IMR-90 (cell line): Measurements from ENCODE around the gene GNB1L. TPM values are rescaled to one million over a fixed set of nuclear protein-coding genes. Genes with fewer than 3 reads are reported as not detected.

Experiments used
- ATAC-seq: fragments of 200-7000 bp; cut with Tn5 transposase; 2 replicates; pipeline ENCODE4 v1.9.1; 2020; ENCODE audit warnings: low read depth, mild to moderate bottlenecking, moderate library complexity
- BruUV-seq: library from RNA; stranded (reverse); fragments of 400-500 nt; replicated peaks from 2 replicates; lab custom pipeline; 2021; lab: Mats Ljungman, UMichigan
- CTCF ChIA-PET: fragments of 300-600 bp; formaldehyde crosslinking; extraction: SDS; loops from one replicate; lab custom pipeline; 2021; ENCODE audit warnings: antibody characterized with exemption; lab: Yijun Ruan, JAX
- POLR2A ChIA-PET: fragments of 300-600 bp; sonication (Branson Sonifier 250); formaldehyde crosslinking; loops from one replicate; lab custom pipeline; 2022; ENCODE audit warnings: antibody characterized with exemption; ENCODE audit not compliant: unreplicated experiment; lab: Charles Lee
- DNase-seq: peaks from one replicate; pipeline ENCODE4 v3.0.0; 2013
- H2AFZ ChIP-seq: replicated peaks from 2 replicates; pipeline ENCODE3; 2013; ENCODE audit warnings: low read length, mild to moderate bottlenecking; ENCODE audit not compliant: poor library complexity
- H2AK5ac ChIP-seq: 2 replicates; pipeline ENCODE4 v1.6.1; 2013; ENCODE audit warnings: low read depth, low read length, inconsistent platforms
- H2AK9ac ChIP-seq: replicated peaks from 2 replicates; pipeline ENCODE3; 2013; ENCODE audit warnings: mild to moderate bottlenecking, low read depth, low read length, moderate library complexity; ENCODE audit not compliant: poor library complexity
- H2BK120ac ChIP-seq: 2 replicates; pipeline ENCODE4 v1.6.1; 2013; ENCODE audit warnings: low read depth, low read length, inconsistent platforms
- H2BK15ac ChIP-seq: 3 replicates; pipeline ENCODE4 v1.6.1; 2013; ENCODE audit warnings: low read depth, low read length, inconsistent platforms
- H2BK20ac ChIP-seq: 2 replicates; pipeline ENCODE4 v1.6.1; 2013; ENCODE audit warnings: low read depth, mild to moderate bottlenecking, inconsistent platforms, low read length, moderate library complexity
- H2BK5ac ChIP-seq: 2 replicates; pipeline ENCODE4 v1.6.1; 2013; ENCODE audit warnings: mild to moderate bottlenecking, low read depth, low read length, inconsistent platforms; ENCODE audit not compliant: poor library complexity, severe bottlenecking
- H3K14ac ChIP-seq: replicated peaks from 2 replicates; pipeline ENCODE4 v1.6.1; 2013; ENCODE audit warnings: low read depth, low read length, inconsistent platforms
- H3K18ac ChIP-seq: 2 replicates; pipeline ENCODE4 v1.6.1; 2013; ENCODE audit warnings: low read depth, low read length, control low read depth
- H3K23ac ChIP-seq: 2 replicates; pipeline ENCODE4 v1.6.1; 2013; ENCODE audit warnings: low read depth, low read length, inconsistent platforms
- H3K27ac ChIP-seq: 2 replicates; pipeline ENCODE4 v1.5.1; 2013; ENCODE audit warnings: mild to moderate bottlenecking, control low read depth, low read length; ENCODE audit not compliant: insufficient read depth
- H3K27me3 ChIP-seq: 2 replicates; pipeline ENCODE4 v1.6.1; 2013; ENCODE audit warnings: low read length; ENCODE audit not compliant: control insufficient read depth, insufficient read depth
- H3K36me3 ChIP-seq: 2 replicates; pipeline ENCODE4 v1.6.1; 2013; ENCODE audit warnings: low read length, mixed read lengths; ENCODE audit not compliant: control insufficient read depth, insufficient read depth
- H3K4ac ChIP-seq: 2 replicates; pipeline ENCODE4 v1.6.1; 2013; ENCODE audit warnings: low read depth, low read length, inconsistent platforms
- H3K4me1 ChIP-seq: 2 replicates; pipeline ENCODE4 v1.6.1; 2013; ENCODE audit warnings: low read length, mixed read lengths; ENCODE audit not compliant: control insufficient read depth, insufficient read depth
- H3K4me2 ChIP-seq: 2 replicates; pipeline ENCODE4 v1.6.1; 2013; ENCODE audit warnings: low read depth, mild to moderate bottlenecking, control low read depth, low read length, moderate library complexity
- H3K4me3 ChIP-seq: 2 replicates; pipeline ENCODE4 v1.5.1; 2013; ENCODE audit warnings: low read depth, mild to moderate bottlenecking, control low read depth, low read length, moderate library complexity; ENCODE audit not compliant: insufficient read depth
- H3K56ac ChIP-seq: 2 replicates; pipeline ENCODE4 v1.6.1; 2013; ENCODE audit warnings: low read length, inconsistent platforms; ENCODE audit not compliant: insufficient read depth; ENCODE audit errors: extremely low read depth
- H3K79me1 ChIP-seq, 2 experiments: 2 replicates each; pipeline ENCODE4 v1.6.1; 2013; ENCODE audit warnings: low read length in 2 of 2, inconsistent platforms in 1 of 2, low read depth in 1 of 2
- H3K9ac ChIP-seq: 2 replicates; pipeline ENCODE4 v1.6.1; 2013; ENCODE audit warnings: low read depth, low read length, control low read depth
- H3K9me1 ChIP-seq: 2 replicates; pipeline ENCODE4 v1.6.1; 2013; ENCODE audit warnings: low read length, inconsistent platforms; ENCODE audit not compliant: insufficient read depth
- H3K9me3 ChIP-seq: 2 replicates; pipeline ENCODE4 v1.6.1; 2013; ENCODE audit warnings: low read length; ENCODE audit not compliant: control insufficient read depth, insufficient read depth
- H4K20me1 ChIP-seq: 2 replicates; pipeline ENCODE4 v1.6.1; 2013; ENCODE audit warnings: low read length, inconsistent platforms; ENCODE audit not compliant: insufficient read depth
- H4K5ac ChIP-seq: 2 replicates; pipeline ENCODE4 v1.6.1; 2013; ENCODE audit warnings: mild to moderate bottlenecking, low read depth, low read length, control low read depth
- H4K8ac ChIP-seq, 2 experiments: 2 replicates each; pipeline ENCODE4 v1.6.1; 2013; ENCODE audit warnings: low read depth in 2 of 2, low read length in 2 of 2, control low read depth in 1 of 2, inconsistent platforms in 1 of 2
- H4K91ac ChIP-seq: 2 replicates; pipeline ENCODE4 v1.6.1; 2013; ENCODE audit warnings: low read depth, low read length, inconsistent platforms; ENCODE audit not compliant: insufficient read depth
- BHLHE40 ChIP-seq: fragments of 150-350 bp; IDR thresholded peaks from 2 replicates; pipeline ENCODE4 v1.6.1; 2016; ENCODE audit warnings: mild to moderate bottlenecking, low read depth, low read length
- CEBPB ChIP-seq: IDR thresholded peaks from 2 replicates; pipeline ENCODE4 v1.6.1; 2012; ENCODE audit warnings: low read depth, low read length, improper control_type of control experiment
- CHD1 ChIP-seq: IDR thresholded peaks from 2 replicates; pipeline ENCODE4 v1.6.1; 2012; ENCODE audit warnings: low read depth, low read length, improper control_type of control experiment
- FOS ChIP-seq: fragments of 150-350 bp; IDR thresholded peaks from 2 replicates; pipeline ENCODE4 v1.6.1; 2016; ENCODE audit warnings: low read depth, low read length
- MAFK ChIP-seq: IDR thresholded peaks from 2 replicates; pipeline ENCODE4 v1.6.1; 2012; ENCODE audit warnings: low read depth, low read length, improper control_type of control experiment
- MAZ ChIP-seq: IDR thresholded peaks from 2 replicates; pipeline ENCODE4 v1.6.1; 2012; ENCODE audit warnings: low read depth, mild to moderate bottlenecking, low read length, improper control_type of control experiment, moderate library complexity, borderline replicate concordance
- MXI1 ChIP-seq: IDR thresholded peaks from 2 replicates; pipeline ENCODE4 v1.6.1; 2012; ENCODE audit warnings: low read depth, mild to moderate bottlenecking, low read length, moderate library complexity, borderline replicate concordance
- NFE2L2 ChIP-seq: fragments of 150-350 bp; IDR thresholded peaks from 2 replicates; pipeline ENCODE4 v1.6.1; 2016; ENCODE audit warnings: low read depth, mild to moderate bottlenecking, low read length
- POLR2A ChIP-seq: IDR thresholded peaks from 2 replicates; pipeline ENCODE4 v1.6.1; 2012; ENCODE audit warnings: mild to moderate bottlenecking, low read depth, low read length
- RAD21 ChIP-seq: IDR thresholded peaks from 2 replicates; pipeline ENCODE4 v1.6.1; 2012; ENCODE audit warnings: low read length, improper control_type of control experiment
- RCOR1 ChIP-seq: IDR thresholded peaks from 2 replicates; pipeline ENCODE4 v1.6.1; 2012; ENCODE audit warnings: mild to moderate bottlenecking, low read length, improper control_type of control experiment; ENCODE audit not compliant: insufficient replicate concordance
- RFX5 ChIP-seq: IDR thresholded peaks from 2 replicates; pipeline ENCODE4 v1.8.0; 2012; ENCODE audit warnings: low read depth, mild to moderate bottlenecking, low read length, moderate library complexity
- SMC3 ChIP-seq: fragments of 150-350 bp; IDR thresholded peaks from 2 replicates; pipeline ENCODE4 v1.6.1; 2016; ENCODE audit warnings: low read depth, mild to moderate bottlenecking, antibody characterized with exemption, low read length, moderate library complexity
- WGBS, 2 experiments: methylation state at CpG; one replicate each; pipeline versions ENCODE4 v1.1.5 to v1.1.7; 2013; ENCODE audit warnings: missing lambda C conversion rate in 2 of 2; ENCODE audit not compliant: insufficient read length in 1 of 2; ENCODE audit errors: extremely low coverage in 2 of 2; 5-methylcytosine and 5-hydroxymethylcytosine counted together
- dilution Hi-C: fragments of 300-500 bp; cut with HindIII; formaldehyde crosslinking; loops from one replicate; pipeline ENCODE4 v1.14.3; 2018; ENCODE audit warnings: low sequenced_read_pairs; ENCODE audit not compliant: unreplicated experiment
- in situ Hi-C: fragments of 300-500 bp; cut with MboI; formaldehyde crosslinking; loops from 3 replicates; pipeline ENCODE4 v1.14.3; 2019; ENCODE audit warnings: low sequenced_read_pairs, inconsistent platforms, mixed read lengths
- intact Hi-C: fragments of 100-400 bp; cut with micrococcal nuclease; formaldehyde crosslinking; loops from 2 replicates; pipeline ENCODE4 v1.10.0; 2022
- polyA plus RNA-seq, 3 experiments: library from polyadenylated mRNA; depleted of rRNA; stranded (reverse); fragments of >200 nt; gene quantifications; 2 replicates each; pipeline ENCODE4 v1.2.3, GENCODE V29; 2012; ENCODE audit warnings: low replicate concordance in 1 of 3
- total RNA-seq: library from RNA; depleted of rRNA; stranded (reverse); fragments of >200 nt; gene quantifications from 2 replicates; pipeline ENCODE4 v1.2.3, GENCODE V29; 2012
- TF ChIP-seq, protein P1 (sequence below): fragments of 150-350 bp; IDR thresholded peaks from 2 replicates; pipeline ENCODE4 v1.6.1; 2016; ENCODE audit warnings: low read depth, mild to moderate bottlenecking, low read length, moderate library complexity, borderline replicate concordance
- TF ChIP-seq, protein P2 (sequence below): conservative IDR thresholded peaks from 2 replicates; pipeline ENCODE4 v1.5.1; 2012; ENCODE audit warnings: mild to moderate bottlenecking, low read depth, low read length, improper control_type of control experiment
- TF ChIP-seq, protein P3 (sequence below): fragments of 150-350 bp; IDR thresholded peaks from 2 replicates; pipeline ENCODE4 v1.6.1; 2017; ENCODE audit warnings: mild to moderate bottlenecking, antibody characterized with exemption, low read length, low read depth

GNB1L gene
- total and polyA plus RNA-seq, 2 of the 4 experiments (the other 2 are of a cell fraction), result 2.5 to 4.4 TPM

DNA sequence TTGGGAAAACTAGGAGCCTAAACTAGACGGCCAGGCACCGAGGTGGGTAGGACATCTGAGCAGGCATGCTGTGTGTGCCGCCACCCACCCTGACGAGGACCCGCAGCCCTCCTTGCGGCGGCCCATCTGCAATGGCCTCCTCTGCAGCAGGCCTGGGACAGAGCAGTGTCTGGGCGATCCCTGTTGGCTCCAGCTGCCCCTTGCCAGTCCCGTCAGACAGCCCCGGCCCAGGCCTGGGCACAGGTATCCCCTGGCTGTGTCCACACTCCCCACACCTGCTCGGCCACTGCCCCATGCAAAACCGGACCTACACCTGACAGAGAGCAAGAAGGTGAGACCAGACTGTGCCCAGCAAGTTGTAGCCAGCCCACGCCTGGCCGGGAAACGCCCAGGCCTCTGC lies 38.7 kb upstream of the GNB1L start:
- no peak overlapping the region for H3K4me2 ChIP-seq
- H3K9ac ChIP-seq, result no peak overlapping the region
- H2AFZ ChIP-seq, result peak overlapping the region; percentile 48
- no peak for ATAC-seq
- dilution Hi-C loops (no loop called here), intact Hi-C loops (loop anchor here (5.0 kb wide), 1 partner anchor 49 kb away; the partner anchor contains the start of genes COMT and TXNRD2), in situ Hi-C loops (no loop called here)
- no peak overlapping the region for H3K18ac ChIP-seq
- peak overlapping the region; percentile 54 for H2BK20ac ChIP-seq
- peak overlapping the region; percentile 97 for H3K4ac ChIP-seq
- H3K27me3 ChIP-seq, result no peaks in the 10 kb centered on the region
- H3K4me3 ChIP-seq, result no peak overlapping the region
- no peak for TF ChIP-seq MXI1
- TF ChIP-seq SMC3, result no peak
- TF ChIP-seq CHD1, result no peak
- TF ChIP-seq MAZ, result no peak
- no peak for TF ChIP-seq NFE2L2
- no peak for TF ChIP-seq RAD21
- TF ChIP-seq, protein P1, sequence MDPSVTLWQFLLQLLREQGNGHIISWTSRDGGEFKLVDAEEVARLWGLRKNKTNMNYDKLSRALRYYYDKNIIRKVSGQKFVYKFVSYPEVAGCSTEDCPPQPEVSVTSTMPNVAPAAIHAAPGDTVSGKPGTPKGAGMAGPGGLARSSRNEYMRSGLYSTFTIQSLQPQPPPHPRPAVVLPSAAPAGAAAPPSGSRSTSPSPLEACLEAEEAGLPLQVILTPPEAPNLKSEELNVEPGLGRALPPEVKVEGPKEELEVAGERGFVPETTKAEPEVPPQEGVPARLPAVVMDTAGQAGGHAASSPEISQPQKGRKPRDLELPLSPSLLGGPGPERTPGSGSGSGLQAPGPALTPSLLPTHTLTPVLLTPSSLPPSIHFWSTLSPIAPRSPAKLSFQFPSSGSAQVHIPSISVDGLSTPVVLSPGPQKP, result no peak
- no peak for TF ChIP-seq FOS
- TF ChIP-seq RFX5, result no peak
- TF ChIP-seq, protein P2, sequence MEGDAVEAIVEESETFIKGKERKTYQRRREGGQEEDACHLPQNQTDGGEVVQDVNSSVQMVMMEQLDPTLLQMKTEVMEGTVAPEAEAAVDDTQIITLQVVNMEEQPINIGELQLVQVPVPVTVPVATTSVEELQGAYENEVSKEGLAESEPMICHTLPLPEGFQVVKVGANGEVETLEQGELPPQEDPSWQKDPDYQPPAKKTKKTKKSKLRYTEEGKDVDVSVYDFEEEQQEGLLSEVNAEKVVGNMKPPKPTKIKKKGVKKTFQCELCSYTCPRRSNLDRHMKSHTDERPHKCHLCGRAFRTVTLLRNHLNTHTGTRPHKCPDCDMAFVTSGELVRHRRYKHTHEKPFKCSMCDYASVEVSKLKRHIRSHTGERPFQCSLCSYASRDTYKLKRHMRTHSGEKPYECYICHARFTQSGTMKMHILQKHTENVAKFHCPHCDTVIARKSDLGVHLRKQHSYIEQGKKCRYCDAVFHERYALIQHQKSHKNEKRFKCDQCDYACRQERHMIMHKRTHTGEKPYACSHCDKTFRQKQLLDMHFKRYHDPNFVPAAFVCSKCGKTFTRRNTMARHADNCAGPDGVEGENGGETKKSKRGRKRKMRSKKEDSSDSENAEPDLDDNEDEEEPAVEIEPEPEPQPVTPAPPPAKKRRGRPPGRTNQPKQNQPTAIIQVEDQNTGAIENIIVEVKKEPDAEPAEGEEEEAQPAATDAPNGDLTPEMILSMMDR, result no peak
- no peak for TF ChIP-seq CEBPB
- TF ChIP-seq RCOR1, result no peak
- no peak for TF ChIP-seq BHLHE40
- TF ChIP-seq, protein P3, sequence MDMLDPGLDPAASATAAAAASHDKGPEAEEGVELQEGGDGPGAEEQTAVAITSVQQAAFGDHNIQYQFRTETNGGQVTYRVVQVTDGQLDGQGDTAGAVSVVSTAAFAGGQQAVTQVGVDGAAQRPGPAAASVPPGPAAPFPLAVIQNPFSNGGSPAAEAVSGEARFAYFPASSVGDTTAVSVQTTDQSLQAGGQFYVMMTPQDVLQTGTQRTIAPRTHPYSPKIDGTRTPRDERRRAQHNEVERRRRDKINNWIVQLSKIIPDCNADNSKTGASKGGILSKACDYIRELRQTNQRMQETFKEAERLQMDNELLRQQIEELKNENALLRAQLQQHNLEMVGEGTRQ, result no peak
- TF ChIP-seq MAFK, result no peak
- no peak for TF ChIP-seq POLR2A
- WGBS, 2 experiments, result 98% methylated on average over 9 of the region's 15 CpGs; no CpG with 5 or more reads in 1 of the 2 experiments
- peaks cover 27% of the 10 kb centered on the region for H3K4me1 ChIP-seq
- H3K14ac ChIP-seq, result no peak overlapping the region
- peak overlapping the region; percentile 95 for H2AK5ac ChIP-seq
- H2AK9ac ChIP-seq, result peak overlapping the region; percentile 7
- H2BK15ac ChIP-seq, result peak overlapping the region; percentile 88; the same call in 1 of the 3 replicates
- peaks cover 0 to 26% of the 10 kb centered on the region in 2 experiments; a peak in 2 of 4 replicates for H3K79me1 ChIP-seq
- H3K9me1 ChIP-seq, result peaks cover 9% of the 10 kb centered on the region; the same call in 1 of the 2 replicates
- H3K9me3 ChIP-seq, result no peaks in the 10 kb centered on the region
- ChIA-PET CTCF (no interaction called here), POLR2A (no interaction called here)
- no TSS peak for BruUV-seq
- H3K56ac ChIP-seq, result no peak overlapping the region
- H4K20me1 ChIP-seq, result no peaks in the 10 kb centered on the region; the same call in 1 of the 2 replicates
- H3K36me3 ChIP-seq, result peaks cover 13% of the 10 kb centered on the region
- no peak overlapping the region for H4K5ac ChIP-seq
- peak overlapping the region; percentile 78 to 96; a peak in 2 of 4 replicates for H4K8ac ChIP-seq
- 0 out of 2 replicates have a peak overlapping the region, but pooled peaks have one; percentile 3 for H3K23ac ChIP-seq
- H4K91ac ChIP-seq, result peak overlapping the region; percentile 96
- H3K27ac ChIP-seq, result peak overlapping the region; percentile 7; the same call in 1 of the 2 replicates
- no peak overlapping the region for H2BK5ac ChIP-seq
- peak overlapping the region; percentile 97 for H2BK120ac ChIP-seq
- no peak for DNase-seq
